ENCODE results near the gene UBE2D4.
A peak's percentile ranks its signal among the peaks of the same experiment; 100 is the strongest.
"Not testable (repeated sequence)": the region's sequence is repeated elsewhere in the genome, so short reads cannot be mapped to it uniquely, and the experiment has no call there.

UBE2D4 gene

DNA sequence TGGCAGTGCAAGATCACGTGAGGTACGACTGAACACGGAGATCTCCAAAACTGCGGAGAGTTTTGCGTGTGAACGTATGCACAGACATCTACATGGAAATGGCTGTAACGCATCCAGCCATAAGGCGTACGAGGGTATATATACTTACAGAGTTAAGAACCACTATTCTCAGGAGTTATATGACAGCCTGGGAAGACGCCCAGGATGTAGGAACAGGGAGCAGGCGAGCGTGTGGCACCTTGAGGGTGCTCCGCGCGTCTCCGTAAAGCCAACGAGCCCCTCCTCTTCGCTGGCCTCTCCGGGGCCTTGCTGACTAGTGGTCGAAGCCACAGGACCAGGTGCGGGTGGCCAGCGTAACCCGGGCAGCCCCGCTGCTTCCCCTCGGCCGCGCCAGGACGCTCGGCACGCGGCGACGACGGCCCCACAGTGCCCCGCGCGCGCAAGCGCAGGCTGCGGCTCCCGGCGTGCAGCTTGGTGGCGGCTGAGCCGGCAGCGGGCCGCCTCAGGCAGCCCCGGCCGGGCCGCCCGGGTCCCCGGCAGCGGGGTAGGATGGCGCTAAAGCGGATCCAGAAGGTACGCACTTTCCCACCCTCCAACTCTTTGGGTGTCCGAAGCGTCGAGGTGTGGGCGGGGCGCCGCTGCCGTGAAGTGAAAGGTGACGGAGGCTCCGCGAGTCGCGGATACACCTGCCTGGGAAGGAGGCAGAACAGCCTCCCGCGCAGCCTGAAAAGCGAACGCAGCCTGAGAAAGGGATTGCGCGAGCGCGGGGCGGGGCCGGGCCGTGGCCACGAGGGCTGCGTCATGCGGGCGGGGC, at the start of gene UBE2D4:
TSS of gene UBE2D4 (plus strand) at position 453 of the 814 bp plus-strand sequence. CDS start at position 550, 97 bp downstream.
- peak; percentile 81 to 87 (median 81) for DNase-seq (ENCODE audit: low read depth in 2 of 3, low spot score in 1 of 3)

DNA sequence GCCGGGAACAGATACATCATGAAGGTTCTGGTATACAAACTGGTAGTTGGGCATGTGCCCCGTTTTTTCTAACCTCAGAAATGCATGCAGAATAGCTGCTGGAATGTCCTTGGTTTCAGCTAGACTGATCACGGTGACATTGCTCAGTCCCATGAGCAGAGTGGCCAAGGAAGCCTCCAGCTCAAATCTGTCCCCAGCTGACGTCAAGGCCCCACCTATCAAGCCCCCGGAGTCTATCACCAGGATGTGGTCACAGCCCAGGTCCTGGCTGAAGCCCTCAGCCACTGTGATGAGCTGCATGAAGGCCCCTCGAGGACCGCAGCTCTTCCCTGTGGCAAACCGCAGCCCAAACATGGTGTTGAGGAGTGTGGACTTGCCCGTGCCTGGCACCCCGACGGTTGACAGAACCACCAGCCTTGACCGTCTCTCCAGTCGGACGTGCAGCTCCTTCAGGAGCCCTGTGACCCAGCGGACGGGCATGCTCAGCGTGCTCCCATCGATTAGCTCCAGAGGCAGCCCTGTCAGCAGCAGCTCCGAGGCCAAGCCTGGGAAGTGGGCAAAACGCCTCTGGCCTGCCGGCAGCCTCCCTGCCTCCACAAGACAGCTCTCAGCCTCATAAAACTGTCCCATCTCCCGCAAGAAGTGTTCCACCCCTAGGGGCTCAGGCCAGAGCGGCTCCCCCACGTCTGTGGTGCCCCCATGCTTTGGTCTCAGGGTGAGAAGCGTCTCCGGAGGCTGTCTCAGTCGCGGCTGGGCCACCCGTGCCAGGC, 49.1 kb upstream of the UBE2D4 start:
- DNase-seq (ENCODE audit: low read depth in 2 of 3, low spot score in 1 of 3) = no peak

DNA sequence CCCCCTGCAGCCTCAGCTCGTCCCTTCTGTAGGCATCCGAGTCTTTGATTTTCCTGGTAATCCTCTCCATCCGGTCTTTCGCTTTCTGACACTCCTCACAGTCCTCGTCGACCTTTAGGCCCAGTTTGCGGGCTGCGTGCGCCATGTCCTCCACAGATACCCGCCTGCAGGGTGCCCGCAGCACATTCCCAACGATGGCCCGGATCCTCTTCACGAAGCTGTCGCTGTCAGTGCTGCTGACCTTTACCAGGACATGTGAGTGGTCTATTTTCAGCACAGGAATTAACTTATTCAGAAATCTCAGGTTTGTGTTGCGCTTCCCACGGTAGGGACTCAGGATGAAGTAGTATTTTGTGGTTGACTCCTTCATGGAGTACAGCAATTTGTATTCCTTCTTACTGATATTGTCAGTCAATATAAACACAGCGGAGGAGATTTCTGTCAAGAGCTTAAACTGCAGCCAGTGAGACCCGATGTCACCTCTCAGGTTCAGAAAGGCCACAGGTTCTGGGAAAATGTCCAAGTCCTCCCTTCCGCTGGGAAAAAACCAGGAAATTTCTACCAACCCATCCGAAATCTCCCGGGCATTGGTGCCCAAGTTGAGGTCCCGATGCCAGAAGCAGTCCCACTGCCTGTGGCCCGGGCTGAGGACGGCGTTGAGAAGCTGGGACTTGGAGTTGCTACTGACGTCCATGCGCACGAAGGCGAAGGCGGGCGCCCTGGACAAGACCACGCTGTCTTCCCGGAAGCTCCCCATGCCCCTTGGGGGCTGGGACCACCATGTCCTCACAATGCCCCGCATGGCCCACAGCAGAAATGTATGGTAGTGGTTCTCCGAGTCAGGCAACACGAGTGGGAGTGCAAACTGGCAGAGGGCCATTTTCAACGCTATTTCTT, 48.0 kb upstream of the UBE2D4 start:
- DNase-seq (ENCODE audit: low read depth in 2 of 3, low spot score in 1 of 3) = no peak

GRCh38 chr7:43878867-43879266, 47.4 kb upstream of the UBE2D4 start:
- no peak for DNase-seq (ENCODE audit: low read depth in 2 of 3, low spot score in 1 of 3)

DNA sequence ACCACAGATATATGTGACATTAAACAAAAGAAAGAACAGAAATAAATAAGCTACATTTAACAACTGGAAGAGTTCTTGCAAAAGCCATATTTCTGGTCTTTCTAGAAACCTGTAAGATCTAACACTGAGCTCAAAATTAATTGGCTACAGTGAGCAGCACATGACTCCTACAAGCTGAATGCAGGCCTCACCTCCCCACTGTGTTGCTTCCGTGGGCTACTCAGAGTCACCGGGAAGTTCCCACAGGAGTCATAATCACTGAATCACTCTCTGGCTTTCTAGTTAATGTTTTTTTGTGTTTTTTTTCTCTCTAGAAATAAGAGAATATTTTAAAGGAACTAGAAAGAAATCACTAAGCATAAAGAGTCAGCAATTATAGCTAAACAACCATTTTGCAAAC, 46.8 kb upstream of the UBE2D4 start:
- DNase-seq (ENCODE audit: low read depth in 2 of 3, low spot score in 1 of 3) = no peak

DNA sequence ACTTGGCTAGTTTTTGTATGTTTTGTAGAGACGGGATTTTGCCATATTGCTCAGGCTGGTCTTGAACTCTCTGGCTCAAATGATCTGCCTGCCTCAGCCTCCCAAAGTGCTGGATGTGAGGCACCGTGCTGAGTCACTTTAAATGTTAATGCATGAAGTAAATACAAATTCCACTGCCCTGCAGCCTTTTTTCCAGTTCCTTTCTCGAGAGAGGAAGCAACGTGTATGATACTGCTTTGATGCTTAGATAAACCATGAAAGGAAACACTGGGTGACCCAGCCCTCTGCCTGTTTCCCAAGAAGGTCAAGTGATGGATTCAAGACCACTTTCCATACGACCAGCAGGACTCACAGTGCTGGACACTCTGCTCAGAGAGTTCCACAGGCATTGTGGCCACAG, 45.6 kb upstream of the UBE2D4 start:
- DNase-seq (ENCODE audit: low read depth in 2 of 3, low spot score in 1 of 3) = no peak

DNA sequence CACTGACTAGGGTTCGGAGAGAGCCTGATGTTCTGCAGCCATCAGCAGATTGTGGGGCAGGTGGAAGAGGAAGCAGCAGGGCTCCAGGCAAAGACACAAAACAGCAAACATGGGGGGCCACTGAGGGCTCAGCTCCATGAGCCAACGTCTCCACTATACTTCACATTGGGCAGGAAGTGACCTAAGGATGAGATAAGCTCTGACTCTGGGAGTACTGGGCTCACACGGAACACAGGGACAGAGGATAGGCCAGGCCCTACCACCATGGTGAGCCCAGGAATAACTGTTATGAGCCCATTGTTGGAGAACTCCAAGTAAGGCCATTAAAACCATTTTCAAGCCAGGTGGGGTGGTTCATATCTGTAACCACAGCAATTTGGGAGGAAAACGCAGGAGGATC, 42.0 kb upstream of the UBE2D4 start:
- DNase-seq (ENCODE audit: low read depth in 2 of 3, low spot score in 1 of 3) = no peak

DNA sequence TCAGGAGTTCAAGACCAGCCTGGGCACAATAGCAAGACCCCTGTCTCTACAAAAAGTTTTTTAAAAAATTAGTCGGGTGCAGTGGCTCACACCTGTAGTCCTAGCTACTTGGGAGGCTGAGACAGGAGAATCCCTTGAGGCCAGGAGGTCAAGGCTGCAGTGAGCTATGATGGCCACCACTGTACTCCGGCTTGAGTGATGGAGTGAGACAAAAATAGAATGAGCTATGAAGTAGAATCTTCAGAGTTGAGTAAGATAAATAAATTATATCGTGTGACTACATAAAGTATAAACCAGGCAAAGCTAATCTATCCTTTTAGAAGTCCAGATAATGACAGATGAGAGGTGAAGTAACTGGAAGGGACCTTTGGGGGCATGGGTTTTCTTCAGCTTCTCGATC, 41.6 kb upstream of the UBE2D4 start:
- no peak for DNase-seq (ENCODE audit: low read depth in 2 of 3, low spot score in 1 of 3)

DNA sequence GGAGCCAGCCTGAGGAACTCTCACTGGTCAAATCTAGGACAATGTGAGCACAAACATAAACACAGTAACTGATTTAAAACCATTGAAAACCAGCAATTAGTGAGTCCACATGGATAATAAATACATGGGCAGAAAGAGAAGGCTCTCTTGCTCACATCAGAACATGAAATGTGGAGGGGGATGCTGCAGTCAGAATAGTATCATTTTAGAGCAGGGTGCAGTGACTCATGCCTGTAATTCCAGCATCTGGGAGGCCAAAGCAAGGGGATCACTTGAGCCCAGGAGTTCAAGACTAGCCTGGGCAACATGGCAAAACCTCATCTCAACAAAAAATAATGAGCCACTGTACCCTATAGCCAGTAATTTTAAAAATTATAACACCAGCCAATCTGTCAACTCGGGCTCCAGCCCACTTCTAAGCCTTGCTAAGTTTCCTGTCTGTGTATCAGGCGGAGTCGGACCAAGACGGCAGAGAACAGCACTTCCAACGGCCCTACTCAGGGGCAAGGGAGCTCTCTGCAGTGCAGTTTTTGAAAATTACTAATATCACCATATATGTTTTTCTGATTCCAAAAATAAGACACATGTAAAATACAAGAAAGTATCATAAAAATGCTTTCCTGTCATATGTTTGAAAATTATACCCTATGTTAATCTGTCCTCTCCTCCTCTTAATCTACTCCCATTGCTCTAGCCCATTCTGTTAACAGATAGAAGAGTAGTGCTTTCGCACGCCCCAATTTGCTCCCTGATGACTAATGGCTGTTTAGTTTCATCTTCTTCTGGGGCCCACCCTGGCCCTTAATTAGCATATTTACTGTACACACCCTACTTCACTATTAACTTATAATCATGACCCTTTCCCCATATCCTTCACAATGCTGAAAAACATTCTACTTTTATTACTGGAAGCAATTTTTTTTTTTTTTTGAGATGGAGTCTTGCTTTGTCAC, 37.0 kb upstream of the UBE2D4 start:
- no peak for DNase-seq (ENCODE audit: low read depth in 2 of 3, low spot score in 1 of 3)

GRCh38 chr7:43890468-43890867, 35.8 kb upstream of the UBE2D4 start:
- DNase-seq (ENCODE audit: low read depth in 2 of 3, low spot score in 1 of 3) = no peak

DNA sequence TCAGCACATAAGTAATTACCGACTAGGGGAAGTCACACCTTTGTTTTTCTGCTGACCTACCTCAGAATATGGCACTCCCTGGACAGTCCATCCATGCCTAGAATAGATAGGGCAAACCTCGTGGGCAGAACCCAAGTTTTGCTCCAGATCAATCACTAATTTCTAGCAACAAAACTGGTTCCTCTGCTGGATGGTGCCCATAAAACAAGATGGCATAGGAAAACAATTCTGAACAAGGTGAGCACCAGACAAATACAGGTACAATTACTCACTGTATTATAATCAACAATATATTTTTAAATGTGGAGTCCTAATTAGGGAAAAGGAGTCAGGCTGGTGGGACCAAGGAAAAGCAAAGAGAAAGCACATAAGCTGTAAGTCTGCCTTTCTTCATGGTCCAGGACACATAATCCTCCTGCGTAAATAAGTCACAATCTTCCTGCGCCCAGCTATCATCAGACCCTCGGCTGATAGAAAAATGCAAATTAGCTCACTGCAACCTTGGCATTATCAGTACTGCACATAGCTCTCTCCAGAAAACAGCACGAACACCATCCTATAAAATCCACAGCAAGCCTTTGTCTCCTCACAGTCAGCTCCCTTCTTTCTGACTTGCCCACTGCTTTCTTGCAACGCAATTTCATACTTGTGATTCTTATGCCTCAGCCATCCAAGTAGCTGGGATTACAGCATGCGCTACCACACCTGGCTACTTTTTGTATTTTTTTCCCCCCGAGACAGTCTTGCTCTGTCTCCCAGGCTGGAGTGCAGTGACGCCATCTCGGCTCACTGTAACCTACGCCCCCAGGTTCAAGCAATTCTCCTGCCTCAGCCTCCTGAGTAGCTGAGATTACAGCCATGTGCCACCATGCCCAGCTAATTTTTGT, 34.9 kb upstream of the UBE2D4 start:
- no peak for DNase-seq (ENCODE audit: low read depth in 2 of 3, low spot score in 1 of 3)

GRCh38 chr7:43895847-43896415, 30.3 kb upstream of the UBE2D4 start:
- DNase-seq (ENCODE audit: low read depth in 2 of 3, low spot score in 1 of 3) = no peak

- DNase-seq (ENCODE audit: low read depth in 2 of 3, low spot score in 1 of 3) = not testable (repeated sequence)
Observed at GRCh38 chr7:43898571-43898970, 27.7 kb upstream of the UBE2D4 start.

GRCh38 chr7:43902542-43903054, 23.6 kb upstream of the UBE2D4 start:
- DNase-seq (ENCODE audit: low read depth in 2 of 3, low spot score in 1 of 3) = no peak

- DNase-seq (ENCODE audit: low read depth in 2 of 3, low spot score in 1 of 3) = no peak
Observed at GRCh38 chr7:43904533-43905208, 21.6 kb upstream of the UBE2D4 start.

- DNase-seq (ENCODE audit: low read depth in 2 of 3, low spot score in 1 of 3) = no peak
Observed at GRCh38 chr7:43905209-43905946, 20.9 kb upstream of the UBE2D4 start.

GRCh38 chr7:43905956-43906330, 20.3 kb upstream of the UBE2D4 start:
- peak in 2 of 3 donors; percentile 14 to 15 for DNase-seq (ENCODE audit: low read depth in 2 of 3, low spot score in 1 of 3)

Measured in stimulated activated CD4-positive, alpha-beta T cell treated with anti-CD3 and anti-CD28 coated beads, Interleukin-12 subunit alpha, Interleukin-12 subunit beta, amount 100 ng/mL, for 48 hours (primary cell).